Putamen (tissue), 1 donor: ENCODE results near the gene GATD1.
"Not testable (repeated sequence)": the region's sequence is repeated elsewhere in the genome, so short reads cannot be mapped to it uniquely, and the experiment has no call there.

ENCODE experiments used
- DNase-seq: peaks from one replicate; pipeline ENCODE4 v3.0.0-alpha.2; 2016; ENCODE audit warnings: low spot score

The GATD1 gene

GRCh38 chr11:763073-763463, 14.2 kb downstream of the GATD1 start:
- no peak for DNase-seq

- DNase-seq, result no peak
These were observed 14.7 kb downstream of the GATD1 start for GRCh38 chr11:762421-763072.

GRCh38 chr11:761526-762108, 15.7 kb downstream of the GATD1 start:
- DNase-seq, result no peak

- no peak for DNase-seq
These were observed 17.1 kb downstream of the GATD1 start for GRCh38 chr11:760236-760635.

GRCh38 chr11:749731-750130, 27.6 kb downstream of the GATD1 start:
- no peak for DNase-seq

GRCh38 chr11:748007-748359, 29.3 kb downstream of the GATD1 start:
- no peak for DNase-seq

GRCh38 chr11:747158-748006, 29.9 kb downstream of the GATD1 start, which contains the start of gene TALDO1:
TSS of gene TALDO1 (plus strand) at chr11:747464. CDS start at chr11:747482, 18 bp downstream.
- peak; percentile 91 for DNase-seq

- peak; percentile 79 for DNase-seq
These were observed 30.8 kb downstream of the GATD1 start for GRCh38 chr11:746289-747157.

GRCh38 chr11:745428-745827, 31.9 kb downstream of the GATD1 start:
- DNase-seq, result no peak

- DNase-seq, result no peak
These were observed 34.6 kb downstream of the GATD1 start for GRCh38 chr11:742571-743201.

- DNase-seq, result no peak
These were observed 35.1 kb downstream of the GATD1 start for GRCh38 chr11:742156-742546.

- not testable (repeated sequence) for DNase-seq
These were observed 39.4 kb downstream of the GATD1 start for GRCh38 chr11:737899-738298.

GRCh38 chr11:737366-737765, 39.9 kb downstream of the GATD1 start:
- no peak for DNase-seq

- not testable (repeated sequence) for DNase-seq
These were observed 42.7 kb downstream of the GATD1 start for GRCh38 chr11:734541-734940.

- no peak for DNase-seq
These were observed 44.2 kb downstream of the GATD1 start for GRCh38 chr11:733072-733471.

- peak; percentile 94 for DNase-seq
These were observed 47.7 kb downstream of the GATD1 start for GRCh38 chr11:729492-730074.

- no peak for DNase-seq
These were observed 48.3 kb downstream of the GATD1 start for GRCh38 chr11:728901-729491.

GRCh38 chr11:727859-728748, 49.2 kb downstream of the GATD1 start:
- peak; percentile 69 for DNase-seq

- DNase-seq, result no peak
These were observed 50.0 kb downstream of the GATD1 start for GRCh38 chr11:727281-727701.
